OCI-LY1 (cell line): Measurements from ENCODE around the gene SLC9A9.

ENCODE experiments used
- CTCF ChIP-seq: fragments of 200-600 bp; sonication (generic), shearing (Covaris generic); IDR thresholded peaks from 2 replicates; pipeline ENCODE4 v1.5.1; 2017; ENCODE audit warnings: mild to moderate bottlenecking, antibody characterized with exemption, low read length, moderate library complexity, mixed read lengths
- EZH2 ChIP-seq: fragments of 200-600 bp; sonication (generic), shearing (Covaris generic); IDR thresholded peaks from 2 replicates; pipeline ENCODE4 v1.8.0; 2017; ENCODE audit warnings: borderline replicate concordance, mixed run types, mild to moderate bottlenecking, antibody characterized with exemption, low read length, moderate library complexity, mixed read lengths

DNA sequence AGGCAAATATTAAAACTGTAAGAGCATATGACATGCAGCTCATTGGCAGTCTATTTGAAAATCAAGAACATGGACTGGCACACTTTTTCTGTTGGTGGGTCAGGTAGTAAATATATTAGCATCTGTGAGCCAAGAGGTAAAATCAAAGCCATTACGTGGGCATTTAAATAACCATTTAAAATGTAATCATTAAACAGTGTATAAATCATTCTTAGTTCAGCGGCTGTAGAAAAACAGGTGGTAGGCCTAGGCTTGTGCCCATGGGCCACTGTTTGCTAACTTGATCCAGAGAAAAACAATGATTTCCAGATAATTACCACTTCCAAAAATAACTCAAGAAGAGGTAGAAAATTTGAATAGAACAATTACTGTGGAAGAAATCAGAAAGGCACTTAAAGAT lies 623.6 kb downstream of the SLC9A9 start:
- TF ChIP-seq CTCF (no peak), EZH2 (no peak)
